Epidermal melanocyte (primary cell): ENCODE data around the gene CACNA2D4.

Experiments
- DNase-seq: peaks from one replicate; pipeline ENCODE4 v3.0.0; 2011; ENCODE audit warnings: low spot score; ENCODE audit not compliant: insufficient read length

The CACNA2D4 gene

GRCh38 chr12:1870998-1871917 is 47.2 kb downstream of the CACNA2D4 start:
- no peak for DNase-seq

- no peak for DNase-seq
These were observed 48.4 kb downstream of the CACNA2D4 start for GRCh38 chr12:1870086-1870485.

- DNase-seq: no peak
These were observed 49.3 kb downstream of the CACNA2D4 start for GRCh38 chr12:1869145-1869544.

GRCh38 chr12:1865284-1865866 is 53.1 kb downstream of the CACNA2D4 start:
- no peak for DNase-seq

GRCh38 chr12:1864867-1865266 is 53.6 kb downstream of the CACNA2D4 start:
- DNase-seq: no peak

GRCh38 chr12:1864456-1864855 is 54.0 kb downstream of the CACNA2D4 start:
- no peak for DNase-seq

GRCh38 chr12:1863823-1864222 is 54.6 kb downstream of the CACNA2D4 start:
- DNase-seq: no peak

GRCh38 chr12:1862973-1863372 is 55.5 kb downstream of the CACNA2D4 start:
- DNase-seq: no peak

GRCh38 chr12:1859643-1860042 is 58.8 kb downstream of the CACNA2D4 start:
- DNase-seq: no peak

GRCh38 chr12:1858456-1858855 is 60.0 kb downstream of the CACNA2D4 start:
- DNase-seq: no peak

- DNase-seq: no peak
These were observed 60.6 kb downstream of the CACNA2D4 start for GRCh38 chr12:1857821-1858220.

- no peak for DNase-seq
These were observed 61.4 kb downstream of the CACNA2D4 start for GRCh38 chr12:1857086-1857485.

- DNase-seq: no peak
These were observed 63.2 kb downstream of the CACNA2D4 start for GRCh38 chr12:1855241-1855640.

- DNase-seq: no peak
These were observed 64.7 kb downstream of the CACNA2D4 start for GRCh38 chr12:1853716-1854115.

GRCh38 chr12:1852076-1852475 is 66.4 kb downstream of the CACNA2D4 start:
- DNase-seq: no peak

GRCh38 chr12:1851151-1851701 is 67.2 kb downstream of the CACNA2D4 start:
- DNase-seq: no peak

- DNase-seq: no peak
These were observed 69.7 kb downstream of the CACNA2D4 start for GRCh38 chr12:1848745-1849144.

GRCh38 chr12:1848146-1848545 is 70.3 kb downstream of the CACNA2D4 start:
- DNase-seq: no peak

GRCh38 chr12:1847411-1847810 is 71.0 kb downstream of the CACNA2D4 start:
- no peak for DNase-seq

- no peak for DNase-seq
These were observed 71.7 kb downstream of the CACNA2D4 start for GRCh38 chr12:1846421-1847405.

- DNase-seq: no peak
These were observed 72.6 kb downstream of the CACNA2D4 start for GRCh38 chr12:1845886-1846285.
